Endothelial cell of umbilical vein (primary cell): Measurements from ENCODE around the gene HAP1.

Experiments used
- POLR2A ChIP-seq: IDR thresholded peaks from 2 replicates; pipeline ENCODE4 v1.6.1; 2012; ENCODE audit warnings: low read depth, mild to moderate bottlenecking, control low read depth, low read length
- POLR2AphosphoS5 ChIP-seq: IDR thresholded peaks from 2 replicates; pipeline ENCODE4 v1.6.1; 2012; ENCODE audit warnings: low read depth, mild to moderate bottlenecking, control low read depth, low read length, moderate library complexity; ENCODE audit not compliant: insufficient read depth

DNA sequence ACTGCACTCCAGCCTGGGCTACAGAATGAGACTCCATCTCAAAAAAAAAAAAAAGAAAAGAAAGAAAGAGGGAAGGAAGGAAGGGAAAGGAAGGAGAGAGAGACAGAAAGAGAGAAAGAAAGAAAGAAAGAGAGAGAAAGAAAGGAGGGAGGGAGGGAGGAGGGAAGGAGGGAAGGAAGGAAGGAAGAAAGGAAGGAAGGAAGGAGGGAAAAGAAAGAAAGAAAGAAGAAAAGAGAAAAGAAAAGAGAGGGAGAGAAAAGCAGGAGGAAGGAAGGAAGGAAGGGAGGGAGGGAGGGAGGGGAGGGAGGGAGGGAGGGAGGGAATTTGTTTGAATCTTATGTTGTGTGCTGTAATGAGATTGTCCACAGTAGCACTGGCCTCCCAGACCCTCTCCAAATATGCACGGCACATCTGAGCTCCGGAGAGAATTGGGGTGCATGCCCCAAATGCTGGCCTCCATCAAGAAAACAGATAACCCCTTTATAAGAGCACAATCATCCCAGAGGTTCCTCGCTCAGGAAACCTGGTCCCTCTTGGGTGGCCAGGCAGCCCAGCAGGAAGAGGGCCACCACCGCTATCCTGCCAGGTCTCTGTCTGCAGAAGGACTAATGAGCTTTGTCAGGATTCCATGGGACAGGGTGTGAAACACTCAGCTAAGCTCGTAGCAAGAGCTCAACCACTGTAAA, 54.6 kb downstream of the HAP1 start:
- no peak for TF ChIP-seq POLR2AphosphoS5
- TF ChIP-seq POLR2A = no peak
